GM18868 (cell line): ENCODE results near the gene COG1.
"Not testable (repeated sequence)": the region's sequence is repeated elsewhere in the genome, so short reads cannot be mapped to it uniquely, and the experiment has no call there.

ENCODE experiments used
- ATAC-seq: cut with Tn5 transposase; IDR thresholded peaks from one replicate; pipeline ENCODE4 v1.9.1; 2021; ENCODE audit warnings: mild to moderate bottlenecking, moderate library complexity; ENCODE audit not compliant: unreplicated experiment

Gene COG1, protein sequence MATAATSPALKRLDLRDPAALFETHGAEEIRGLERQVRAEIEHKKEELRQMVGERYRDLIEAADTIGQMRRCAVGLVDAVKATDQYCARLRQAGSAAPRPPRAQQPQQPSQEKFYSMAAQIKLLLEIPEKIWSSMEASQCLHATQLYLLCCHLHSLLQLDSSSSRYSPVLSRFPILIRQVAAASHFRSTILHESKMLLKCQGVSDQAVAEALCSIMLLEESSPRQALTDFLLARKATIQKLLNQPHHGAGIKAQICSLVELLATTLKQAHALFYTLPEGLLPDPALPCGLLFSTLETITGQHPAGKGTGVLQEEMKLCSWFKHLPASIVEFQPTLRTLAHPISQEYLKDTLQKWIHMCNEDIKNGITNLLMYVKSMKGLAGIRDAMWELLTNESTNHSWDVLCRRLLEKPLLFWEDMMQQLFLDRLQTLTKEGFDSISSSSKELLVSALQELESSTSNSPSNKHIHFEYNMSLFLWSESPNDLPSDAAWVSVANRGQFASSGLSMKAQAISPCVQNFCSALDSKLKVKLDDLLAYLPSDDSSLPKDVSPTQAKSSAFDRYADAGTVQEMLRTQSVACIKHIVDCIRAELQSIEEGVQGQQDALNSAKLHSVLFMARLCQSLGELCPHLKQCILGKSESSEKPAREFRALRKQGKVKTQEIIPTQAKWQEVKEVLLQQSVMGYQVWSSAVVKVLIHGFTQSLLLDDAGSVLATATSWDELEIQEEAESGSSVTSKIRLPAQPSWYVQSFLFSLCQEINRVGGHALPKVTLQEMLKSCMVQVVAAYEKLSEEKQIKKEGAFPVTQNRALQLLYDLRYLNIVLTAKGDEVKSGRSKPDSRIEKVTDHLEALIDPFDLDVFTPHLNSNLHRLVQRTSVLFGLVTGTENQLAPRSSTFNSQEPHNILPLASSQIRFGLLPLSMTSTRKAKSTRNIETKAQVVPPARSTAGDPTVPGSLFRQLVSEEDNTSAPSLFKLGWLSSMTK

DNA sequence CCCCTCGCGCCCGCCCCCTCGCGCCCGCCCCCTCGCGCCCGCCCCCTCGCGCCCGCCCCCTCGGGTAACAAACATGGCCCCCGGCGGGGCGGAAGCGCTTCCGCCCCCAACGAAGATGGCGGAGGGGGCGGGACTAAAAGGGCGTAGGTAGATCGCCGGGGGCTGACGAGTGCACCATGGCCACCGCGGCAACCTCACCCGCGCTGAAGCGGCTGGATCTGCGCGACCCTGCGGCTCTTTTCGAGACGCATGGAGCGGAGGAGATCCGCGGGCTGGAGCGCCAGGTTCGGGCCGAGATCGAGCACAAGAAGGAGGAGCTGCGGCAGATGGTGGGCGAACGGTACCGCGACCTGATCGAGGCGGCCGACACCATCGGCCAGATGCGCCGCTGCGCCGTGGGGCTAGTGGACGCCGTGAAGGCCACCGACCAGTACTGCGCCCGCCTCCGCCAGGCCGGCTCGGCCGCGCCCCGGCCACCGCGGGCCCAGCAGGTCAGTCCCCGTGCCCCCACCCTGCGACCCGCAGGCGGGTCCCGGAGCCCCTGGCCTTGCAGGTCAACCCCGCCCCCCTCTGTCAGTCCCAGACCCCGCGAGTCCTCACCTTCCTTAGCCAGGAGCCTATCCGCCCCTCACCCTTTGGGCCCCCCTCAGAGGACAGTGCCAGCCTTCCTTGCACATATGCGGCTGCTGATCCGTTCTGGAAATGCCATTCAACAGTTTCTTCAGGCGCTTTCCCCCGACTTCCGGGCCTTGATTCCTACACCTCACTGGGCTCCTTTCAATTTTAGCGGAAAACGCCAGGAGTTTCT, at the start of gene COG1:
COG1 (plus strand) TSS at position 162 of the 808 bp plus-strand sequence; CDS start at position 177, 15 bp downstream.
- peak; percentile 72 for ATAC-seq

DNA sequence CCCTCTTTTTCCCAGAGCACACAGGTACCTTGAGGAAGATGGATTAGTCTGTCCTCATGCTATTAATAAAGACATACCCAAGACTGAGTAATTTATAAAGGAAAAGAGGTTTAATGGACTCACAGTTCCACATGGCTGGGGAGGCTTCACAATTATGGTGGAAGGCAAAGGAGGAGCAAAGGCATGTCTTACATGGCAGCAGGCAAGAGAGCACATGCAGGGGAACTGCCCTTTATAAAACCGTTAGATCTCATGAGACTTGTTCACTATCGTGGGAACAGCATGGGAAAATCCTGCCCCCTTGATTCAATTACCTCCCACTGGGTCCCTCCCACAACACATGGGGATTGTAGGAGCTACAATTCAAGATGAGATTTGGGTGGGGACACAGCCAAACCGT, 48.6 kb upstream of the COG1 start:
- ATAC-seq: not testable (repeated sequence)

DNA sequence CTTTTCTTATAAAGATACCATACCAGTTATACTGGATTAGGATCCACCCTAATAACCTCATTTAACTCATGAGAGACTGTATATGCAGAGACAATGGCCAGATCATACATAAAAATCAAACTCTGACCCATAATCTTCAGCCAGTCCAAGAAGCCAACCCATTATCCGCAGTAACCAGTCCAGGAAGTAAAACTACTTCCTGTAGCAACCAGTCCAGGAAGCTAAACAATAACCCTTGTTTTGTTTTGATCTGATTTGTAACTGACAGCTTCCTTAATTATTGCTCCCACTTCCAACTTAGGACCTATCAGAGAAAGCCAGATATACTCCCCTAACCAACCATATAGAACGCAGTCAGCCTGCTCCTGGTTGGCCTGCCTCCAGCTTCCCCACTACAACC, 47.2 kb upstream of the COG1 start:
- ATAC-seq: no peak

DNA sequence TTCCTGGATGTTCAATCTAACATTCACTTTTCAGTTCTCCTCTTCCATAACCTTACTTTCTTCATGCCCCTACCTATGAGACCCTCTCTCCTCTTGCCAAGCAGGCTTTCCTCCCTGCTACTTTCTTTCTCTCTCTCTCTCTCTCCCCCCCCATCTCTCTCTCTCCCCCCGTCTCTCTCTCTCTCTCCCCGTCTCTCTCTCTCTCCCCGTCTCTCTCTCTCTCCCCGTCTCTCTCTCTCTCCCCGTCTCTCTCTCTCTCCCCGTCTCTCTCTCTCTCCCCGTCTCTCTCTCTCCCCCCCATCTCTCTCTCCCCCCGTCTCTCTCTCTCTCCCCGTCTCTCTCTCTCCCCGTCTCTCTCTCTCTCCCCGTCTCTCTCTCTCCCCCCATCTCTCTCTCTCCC, 45.1 kb upstream of the COG1 start:
- ATAC-seq: not testable (repeated sequence)

DNA sequence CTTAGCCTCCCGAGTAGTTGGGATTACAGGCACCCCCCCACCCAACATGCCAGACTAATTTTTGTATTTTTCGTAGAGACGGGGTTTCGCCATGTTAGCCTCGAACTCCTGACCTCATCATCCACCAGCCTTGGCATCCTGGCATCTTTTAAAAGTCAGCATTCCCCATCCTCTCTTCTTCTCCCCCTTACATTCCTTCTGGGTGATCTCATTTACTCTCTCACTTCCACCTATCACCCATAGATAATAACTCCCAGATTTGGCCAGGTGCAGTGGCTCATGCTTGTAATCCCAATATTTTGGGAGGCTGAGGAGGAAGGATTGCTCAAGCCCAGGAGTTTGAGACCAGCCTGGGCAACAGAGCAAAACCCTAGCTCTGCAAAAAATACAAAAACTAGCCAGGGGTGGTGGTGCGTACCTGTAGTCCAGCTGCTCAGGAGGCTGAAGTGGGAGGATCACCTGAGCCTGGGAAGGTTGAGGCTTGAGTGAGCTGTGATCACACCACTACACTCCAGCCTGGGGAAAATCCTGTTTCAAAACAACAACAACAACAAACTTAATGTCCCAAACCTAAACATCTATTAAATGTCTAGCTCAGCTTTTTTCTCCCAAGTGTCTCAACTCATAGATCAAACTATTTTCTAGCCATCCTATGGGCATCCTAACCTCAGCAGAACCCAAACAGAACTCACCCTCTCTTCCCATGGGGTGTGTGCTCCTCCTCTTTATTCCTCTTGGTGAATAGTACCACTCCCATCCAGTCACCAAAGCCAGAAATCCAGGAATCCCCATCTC, 44.1 kb upstream of the COG1 start:
- ATAC-seq: no peak

DNA sequence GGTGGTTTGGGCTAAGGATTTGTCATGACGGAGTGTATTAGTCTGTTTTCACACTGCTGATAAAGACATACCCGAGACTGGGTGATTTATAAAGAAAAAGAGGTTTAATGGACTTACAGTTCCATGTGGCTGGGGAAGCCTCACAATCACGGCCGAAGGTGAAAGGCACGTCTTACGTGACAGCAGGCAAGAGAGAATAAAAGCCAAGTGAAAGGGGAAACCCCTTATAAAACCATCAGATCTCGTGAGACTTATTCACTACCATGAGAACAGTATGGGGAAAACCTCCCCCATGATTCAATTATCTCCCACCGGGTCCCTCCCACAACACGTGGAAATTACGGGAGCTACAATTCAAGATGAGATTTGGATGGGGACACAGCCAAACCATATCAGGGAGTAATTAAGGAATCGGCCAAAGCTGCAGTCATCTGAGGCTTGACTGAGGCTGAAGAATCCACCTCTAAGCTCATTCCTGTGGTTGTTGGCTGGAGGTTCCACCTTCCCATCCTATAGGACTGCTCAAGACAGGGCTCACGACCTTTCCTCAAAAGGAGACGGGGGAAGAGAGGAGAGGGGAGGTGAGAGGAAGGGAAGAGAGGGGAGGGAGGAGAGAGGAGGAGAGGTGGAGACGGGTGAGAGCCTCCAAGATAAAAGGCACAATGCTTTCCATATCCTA, 42.1 kb upstream of the COG1 start:
- not testable (repeated sequence) for ATAC-seq

DNA sequence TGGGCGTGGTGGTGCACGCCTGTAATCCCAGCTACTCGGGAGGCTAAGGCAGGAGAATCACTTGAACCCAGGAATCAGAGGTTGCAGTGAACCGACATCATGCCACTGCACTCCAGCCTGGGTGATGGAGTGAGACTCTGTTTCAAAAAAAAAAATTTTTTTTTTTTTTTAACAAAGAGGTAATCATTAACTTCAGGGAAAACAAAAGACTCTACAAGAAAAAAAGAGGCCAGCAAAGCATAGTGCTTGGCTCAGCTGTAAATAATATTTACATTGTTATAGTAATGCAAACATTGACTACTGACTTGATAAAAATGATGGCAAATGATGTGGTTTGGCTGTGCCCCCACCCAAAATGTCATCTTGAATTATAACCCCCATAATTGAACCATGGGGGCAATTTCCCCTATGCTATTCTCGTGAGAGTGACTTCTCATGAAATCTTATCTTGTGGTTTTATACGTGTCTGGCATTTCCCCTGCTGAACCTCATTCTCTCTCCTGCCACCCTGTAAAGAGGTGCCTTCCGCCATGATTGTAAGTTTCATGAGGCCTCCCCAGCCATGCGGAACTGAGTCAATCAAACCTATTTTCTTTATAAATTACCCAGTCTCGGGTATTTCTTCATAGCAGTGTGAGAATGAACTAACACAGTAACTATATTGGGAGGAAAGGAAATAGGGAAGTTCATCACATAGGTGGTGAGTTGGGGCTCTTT, 40.8 kb upstream of the COG1 start:
- ATAC-seq: no peak

DNA sequence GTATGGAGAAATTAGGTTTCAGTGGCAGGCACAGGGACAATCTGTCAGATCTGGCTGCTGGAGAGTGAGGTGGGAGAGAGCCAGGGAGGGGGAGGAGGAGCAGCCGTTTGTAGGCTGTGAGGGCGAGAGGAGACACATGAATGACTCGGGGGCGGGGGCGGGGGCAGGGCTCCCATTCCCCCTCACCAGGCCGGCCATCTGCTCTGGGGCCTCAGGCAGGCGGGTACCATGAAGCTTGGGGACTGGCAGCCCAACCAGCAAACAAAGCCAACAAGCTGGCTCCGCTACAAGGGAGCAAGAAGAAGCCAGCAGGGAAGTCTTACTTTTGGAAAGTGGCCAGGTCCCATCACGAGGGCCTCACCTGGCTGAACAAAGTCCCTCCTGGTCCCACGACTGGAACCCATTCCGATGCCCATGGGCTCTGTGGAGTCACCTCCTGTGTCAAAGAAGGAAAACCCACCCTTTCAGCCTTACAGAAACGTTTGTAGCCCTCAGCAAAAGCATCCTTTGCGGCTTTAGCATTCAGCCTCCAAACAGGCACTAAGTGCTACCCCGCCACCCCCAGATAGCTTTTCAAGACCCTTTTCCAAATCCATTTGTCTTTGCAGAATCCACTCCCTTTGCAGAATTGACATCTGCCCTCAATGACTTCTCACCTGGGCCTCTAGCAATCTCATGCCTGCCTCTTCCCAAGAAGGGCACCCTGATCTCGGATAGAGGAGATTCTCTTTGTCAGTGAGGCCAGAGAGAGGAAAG, 37.3 kb upstream of the COG1 start:
- peak; percentile 1 for ATAC-seq

DNA sequence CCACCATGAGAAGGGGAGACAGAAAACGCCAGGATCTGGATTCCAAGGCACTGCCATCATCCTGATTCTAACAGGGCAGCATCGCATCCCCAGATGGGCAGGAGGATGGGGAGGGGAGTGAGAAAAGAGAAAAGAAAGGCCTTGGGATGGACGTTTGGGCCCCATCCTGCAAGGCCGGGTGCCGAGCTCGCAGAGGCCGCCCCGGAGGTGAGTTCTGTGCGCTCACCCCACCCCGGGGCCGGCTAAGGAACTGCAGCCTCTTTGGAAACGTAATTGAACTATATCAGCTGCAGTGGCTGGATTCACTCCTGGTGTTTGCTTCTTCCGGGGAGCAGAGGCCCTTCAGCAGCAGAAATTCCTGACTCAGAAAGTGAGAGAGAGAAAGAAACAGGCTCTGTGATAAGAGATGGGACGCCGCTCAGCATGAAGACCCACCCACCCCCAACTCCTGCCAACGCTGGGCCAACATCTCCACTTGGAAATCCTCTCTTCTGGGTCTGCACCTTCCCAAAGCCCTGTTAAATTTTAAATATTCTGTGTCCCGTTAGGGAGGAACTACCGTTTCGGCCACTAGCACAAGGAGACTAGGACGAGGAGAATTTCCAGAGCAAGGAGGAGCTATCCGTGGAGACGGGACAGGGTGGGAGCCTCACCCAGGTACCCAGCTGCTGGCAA, 36.6 kb upstream of the COG1 start:
- peak; percentile 70 for ATAC-seq

DNA sequence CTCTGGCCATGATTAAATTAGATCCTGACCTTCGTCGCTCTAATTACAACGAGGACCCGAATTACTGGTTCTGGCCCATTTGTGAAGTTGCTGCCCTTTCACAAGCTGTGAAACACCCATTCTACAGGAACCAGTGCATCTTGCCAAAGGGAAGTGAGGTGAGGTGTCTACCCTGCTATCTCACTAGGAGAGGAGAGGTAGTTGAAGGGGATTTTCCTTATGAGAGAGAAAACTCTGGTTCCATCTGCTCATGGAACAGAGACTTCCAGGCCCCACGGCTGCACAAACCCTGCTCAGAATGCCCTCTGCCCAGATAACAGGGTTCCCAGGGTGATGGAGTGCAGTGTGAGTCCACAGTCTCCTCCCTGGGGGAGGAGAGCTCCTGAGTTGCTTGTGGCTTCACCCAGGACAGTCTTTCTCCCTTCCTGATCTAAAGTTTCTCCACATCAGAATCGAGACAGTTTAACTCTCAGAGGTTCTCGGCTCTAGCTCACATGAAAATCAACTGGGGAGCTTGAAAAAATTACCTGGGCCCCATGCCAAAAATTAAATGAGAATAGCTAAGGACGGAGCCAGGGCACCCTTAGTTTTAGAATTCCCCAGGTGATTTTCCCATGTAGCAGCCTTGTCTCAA, 35.9 kb upstream of the COG1 start:
- peak; percentile 41 for ATAC-seq

DNA sequence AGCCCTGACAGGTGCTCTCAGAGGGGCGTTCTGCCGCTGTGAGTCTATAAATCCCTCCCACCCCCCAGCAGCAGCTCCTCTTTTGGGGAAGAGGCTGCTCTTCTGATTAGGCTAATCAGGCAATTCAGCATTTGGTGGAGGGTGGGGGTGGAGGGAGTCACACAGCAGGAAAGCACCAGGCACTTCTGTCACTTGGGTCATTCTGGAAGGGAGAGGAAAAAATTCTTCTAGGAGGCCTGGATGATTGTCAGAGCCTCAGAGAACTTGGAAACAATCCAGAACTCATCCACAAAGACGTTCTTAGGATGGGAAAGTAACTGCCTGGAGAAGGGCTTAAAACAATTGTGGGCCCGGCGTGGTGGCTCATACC, 35.3 kb upstream of the COG1 start:
- ATAC-seq: no peak

DNA sequence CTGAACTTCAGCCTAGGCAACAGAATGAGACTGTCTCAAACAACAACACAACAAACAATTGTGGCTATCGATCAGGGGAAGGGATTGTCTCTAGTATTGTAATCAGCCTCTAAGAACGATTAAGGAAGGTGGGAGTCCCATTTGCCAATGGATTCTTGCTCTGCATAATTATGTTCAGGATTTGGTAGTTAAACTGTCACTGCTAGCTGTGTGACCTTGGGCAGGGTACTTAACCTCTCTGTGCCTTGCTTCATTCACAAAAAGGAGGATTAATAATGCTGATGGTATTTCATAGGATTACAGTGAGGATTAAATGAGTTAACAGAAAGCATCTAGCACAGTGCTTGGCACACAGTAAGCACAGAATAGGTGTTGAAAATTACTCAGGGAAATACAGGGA, 34.7 kb upstream of the COG1 start:
- no peak for ATAC-seq

DNA sequence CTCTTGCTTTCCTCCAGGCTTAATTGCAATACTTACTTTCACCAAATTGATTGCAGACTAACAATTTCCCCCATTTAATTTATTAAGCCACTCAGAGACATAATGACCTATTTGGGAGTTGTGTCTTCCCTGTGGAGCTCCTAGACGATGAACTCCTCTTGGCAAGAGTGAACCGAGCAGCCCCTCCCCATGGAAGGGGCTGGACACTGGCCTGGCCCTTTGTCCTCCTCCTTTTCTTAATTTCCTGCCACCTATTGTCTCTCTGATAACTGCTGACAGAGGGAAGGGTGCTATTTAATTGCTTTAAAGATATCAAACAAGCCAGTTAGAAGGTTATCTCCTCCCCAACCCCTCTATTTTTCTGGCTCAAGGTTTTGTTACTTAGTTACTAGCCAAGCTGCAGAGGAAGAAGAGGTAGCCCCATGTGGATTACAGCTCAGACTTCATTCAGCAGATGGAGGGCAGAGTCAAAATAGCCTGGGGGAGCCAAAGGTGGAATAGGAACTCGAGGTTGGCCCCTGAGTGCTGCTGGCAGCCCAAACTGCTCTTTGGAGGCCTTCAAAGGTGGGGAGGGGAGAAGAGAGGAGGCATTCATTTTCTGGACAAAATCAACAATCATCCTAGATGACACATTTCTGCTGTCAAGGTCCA, 31.8 kb upstream of the COG1 start:
- ATAC-seq: no peak

DNA sequence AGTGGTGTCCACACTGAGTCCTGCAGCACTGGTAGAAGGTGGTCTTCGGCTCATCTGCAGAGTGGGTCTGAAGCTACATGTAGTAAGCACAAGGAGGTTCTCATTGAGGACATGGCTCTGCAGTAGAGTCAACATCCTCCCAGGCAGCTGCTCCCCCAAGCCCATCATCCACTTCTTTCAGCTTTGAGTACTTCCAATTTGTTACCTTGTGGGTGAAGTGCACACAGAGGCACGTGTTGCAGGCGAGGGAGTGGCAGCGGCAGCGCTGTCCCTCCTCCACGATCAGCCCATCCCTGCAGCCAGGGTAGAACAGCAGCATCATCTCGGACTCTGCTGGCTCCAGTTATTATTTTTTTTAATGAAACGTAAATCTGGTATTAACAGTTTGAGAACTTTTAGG, 29.8 kb upstream of the COG1 start:
- ATAC-seq: no peak

DNA sequence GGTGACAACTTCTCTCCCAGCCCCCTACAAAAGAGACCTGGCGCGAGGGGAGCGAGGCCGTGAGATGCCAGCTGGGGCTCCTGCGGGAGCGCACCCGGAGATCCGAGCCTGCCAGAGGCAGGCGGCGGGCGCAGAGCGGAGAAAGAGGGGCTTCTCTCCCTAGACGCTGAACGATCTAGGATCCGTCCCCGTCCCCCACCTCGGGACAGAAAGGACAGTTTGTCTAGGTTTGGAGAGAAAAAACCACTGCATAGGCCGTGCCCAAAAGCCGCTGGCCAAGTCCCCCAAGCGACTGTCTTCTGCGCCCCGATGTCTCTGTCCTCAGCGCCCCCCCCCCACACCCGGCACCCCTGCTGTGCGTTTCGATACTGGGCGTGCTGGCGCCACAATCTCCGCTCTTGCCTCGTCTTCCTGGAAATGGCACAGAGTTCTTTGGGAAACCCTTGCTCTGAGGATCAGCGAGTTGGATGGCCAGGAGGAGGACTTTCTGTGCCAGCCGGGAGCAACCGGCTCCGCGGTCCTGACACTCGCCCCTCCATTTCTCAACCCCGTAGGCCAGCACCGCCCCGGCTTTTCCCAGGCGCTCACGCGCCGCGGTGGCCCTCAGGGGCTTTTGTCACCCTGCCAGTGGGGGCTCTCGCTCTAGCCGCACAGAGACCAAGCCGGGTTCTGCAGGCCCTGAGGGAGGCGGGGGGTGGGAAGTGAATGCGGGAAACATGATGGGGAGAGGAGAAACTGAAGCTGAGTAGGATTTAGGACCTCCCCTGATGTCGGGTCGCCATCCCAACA, 27.0 kb upstream of the COG1 start:
- ATAC-seq: no peak
